ENCODE data around the gene HOXB5. TPM values are rescaled to one million over a fixed set of nuclear protein-coding genes. Genes with fewer than 3 reads are reported as not detected.

HOXB5 gene
- total RNA-seq, 1 experiment from 2014 or later: 0.95 TPM

DNA sequence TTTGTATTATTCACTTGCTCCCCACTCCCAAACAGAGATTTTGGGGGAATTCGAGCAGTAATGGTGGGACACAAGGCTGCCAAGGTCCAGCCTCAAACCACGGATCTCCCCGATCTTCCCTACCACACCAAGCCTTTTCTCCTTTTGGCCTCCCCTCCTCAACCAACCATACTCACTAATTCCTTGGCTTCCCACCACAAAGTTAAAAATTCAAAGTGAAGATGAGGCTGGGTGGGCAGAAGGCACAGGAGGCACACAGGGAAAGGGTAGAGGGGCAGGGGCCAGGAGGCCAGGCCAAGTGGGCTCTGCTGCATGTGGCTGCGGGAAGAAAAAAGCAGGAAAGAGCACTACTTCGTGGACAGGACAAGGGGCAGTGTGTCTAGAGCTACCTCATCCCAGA, 30.6 kb downstream of the HOXB5 start:
- no peaks in the 10 kb centered on the region for H4K20me1 ChIP-seq (ENCODE audit: low read length)
- CTCF ChIA-PET: interaction anchor here (0.8 kb wide), 1 partner anchor 12 kb away, joined by 4 read pairs; no protein-coding TSS in a partner anchor
- ATAC-seq: no peak
- POLR2A ChIA-PET (ENCODE audit: unreplicated experiment): no interaction called here
- BruUV-seq (replicated peaks): no TSS peak
- no peaks in the 10 kb centered on the region for H3K4me1 ChIP-seq (ENCODE audit: insufficient read depth, low read length)
- H3K4me2 ChIP-seq (ENCODE audit: low read length): no peak overlapping the region
- H3K27ac ChIP-seq (ENCODE audit: low read length): no peak overlapping the region
- H2AFZ ChIP-seq (ENCODE audit: low read length): no peak overlapping the region
- TF ChIP-seq EZH2phosphoT487 (IDR thresholded peaks at IDR 0.05; ENCODE audit: borderline replicate concordance, low read length) (no peak), EZH2 (IDR thresholded peaks at IDR 0.05; ENCODE audit: low read length, unreplicated experiment) (no peak)
- TF ChIP-seq, protein P1, sequence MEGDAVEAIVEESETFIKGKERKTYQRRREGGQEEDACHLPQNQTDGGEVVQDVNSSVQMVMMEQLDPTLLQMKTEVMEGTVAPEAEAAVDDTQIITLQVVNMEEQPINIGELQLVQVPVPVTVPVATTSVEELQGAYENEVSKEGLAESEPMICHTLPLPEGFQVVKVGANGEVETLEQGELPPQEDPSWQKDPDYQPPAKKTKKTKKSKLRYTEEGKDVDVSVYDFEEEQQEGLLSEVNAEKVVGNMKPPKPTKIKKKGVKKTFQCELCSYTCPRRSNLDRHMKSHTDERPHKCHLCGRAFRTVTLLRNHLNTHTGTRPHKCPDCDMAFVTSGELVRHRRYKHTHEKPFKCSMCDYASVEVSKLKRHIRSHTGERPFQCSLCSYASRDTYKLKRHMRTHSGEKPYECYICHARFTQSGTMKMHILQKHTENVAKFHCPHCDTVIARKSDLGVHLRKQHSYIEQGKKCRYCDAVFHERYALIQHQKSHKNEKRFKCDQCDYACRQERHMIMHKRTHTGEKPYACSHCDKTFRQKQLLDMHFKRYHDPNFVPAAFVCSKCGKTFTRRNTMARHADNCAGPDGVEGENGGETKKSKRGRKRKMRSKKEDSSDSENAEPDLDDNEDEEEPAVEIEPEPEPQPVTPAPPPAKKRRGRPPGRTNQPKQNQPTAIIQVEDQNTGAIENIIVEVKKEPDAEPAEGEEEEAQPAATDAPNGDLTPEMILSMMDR (conservative IDR thresholded peaks at IDR 0.05; ENCODE audit: low read depth, low read length): no peak
- no peak overlapping the region for H3K9ac ChIP-seq (ENCODE audit: low read length)
- no peaks in the 10 kb centered on the region for H3K36me3 ChIP-seq (ENCODE audit: low read depth, low read length)
- H3F3A ChIP-seq (ENCODE audit: low read length, unreplicated experiment): no peaks in the 10 kb centered on the region
- H3K27me3 ChIP-seq (ENCODE audit: low read length): no peaks in the 10 kb centered on the region
- H3K9me2 ChIP-seq (replicated peaks; ENCODE audit: low read length): no peaks in the 10 kb centered on the region
- H3K4me3 ChIP-seq (ENCODE audit: low read length): no peak overlapping the region
- intact Hi-C loops (cut with micrococcal nuclease): no loop called here
- H3K9me3 ChIP-seq (ENCODE audit: low read length): no peaks in the 10 kb centered on the region
- no peak for DNase-seq
- H3K79me2 ChIP-seq (ENCODE audit: low read length): no peaks in the 10 kb centered on the region

GRCh38 chr17:48561884-48562810, 31.4 kb downstream of the HOXB5 start:
- Histone ChIP-seq H4K20me1 (ENCODE audit: low read length) (no peaks in the 10 kb centered on the region), H3K36me3 (ENCODE audit: low read depth, low read length) (no peaks in the 10 kb centered on the region), H3K4me2 (ENCODE audit: low read length) (no peak overlapping the region), H3K27ac (ENCODE audit: low read length) (no peak overlapping the region), H3K9ac (ENCODE audit: low read length) (no peak overlapping the region), H3K4me1 (ENCODE audit: insufficient read depth, low read length) (peaks cover 4% of the 10 kb centered on the region), H3K27me3 (ENCODE audit: low read length) (no peaks in the 10 kb centered on the region), H3K9me2 (replicated peaks; ENCODE audit: low read length) (no peaks in the 10 kb centered on the region), H3K4me3 (ENCODE audit: low read length) (no peak overlapping the region), H3K79me2 (ENCODE audit: low read length) (no peaks in the 10 kb centered on the region), H3F3A (ENCODE audit: low read length, unreplicated experiment) (no peaks in the 10 kb centered on the region), H3K9me3 (ENCODE audit: low read length) (no peaks in the 10 kb centered on the region), H2AFZ (ENCODE audit: low read length) (no peak overlapping the region)
- no TSS peak for BruUV-seq (replicated peaks)
- POLR2A ChIA-PET (ENCODE audit: unreplicated experiment): no interaction called here
- TF ChIP-seq, protein P1 (conservative IDR thresholded peaks at IDR 0.05; ENCODE audit: low read depth, low read length): peak; percentile 40; the same call in 1 of the 2 replicates
- TF ChIP-seq EZH2 (IDR thresholded peaks at IDR 0.05; ENCODE audit: low read length, unreplicated experiment): no peak
- ATAC-seq (peak; percentile 46), DNase-seq (peak; percentile 15)
- intact Hi-C loops (cut with micrococcal nuclease): no loop called here
- CTCF ChIA-PET: interaction anchor here (0.8 kb wide), 1 partner anchor 13 kb away, joined by 4 read pairs; no protein-coding TSS in a partner anchor

All from PC-3 (cell line).